Middle frontal gyrus (tissue), 1 donor: ENCODE data around the gene ARAP1.
"Not testable (repeated sequence)": the region's sequence is repeated elsewhere in the genome, so short reads cannot be mapped to it uniquely, and the experiment has no call there.

Source experiments
- DNase-seq: peaks from one replicate; pipeline ENCODE4 v3.0.0-alpha.2; 2015; ENCODE audit warnings: low spot score; ENCODE audit errors: extremely low spot score

The ARAP1 gene

DNA sequence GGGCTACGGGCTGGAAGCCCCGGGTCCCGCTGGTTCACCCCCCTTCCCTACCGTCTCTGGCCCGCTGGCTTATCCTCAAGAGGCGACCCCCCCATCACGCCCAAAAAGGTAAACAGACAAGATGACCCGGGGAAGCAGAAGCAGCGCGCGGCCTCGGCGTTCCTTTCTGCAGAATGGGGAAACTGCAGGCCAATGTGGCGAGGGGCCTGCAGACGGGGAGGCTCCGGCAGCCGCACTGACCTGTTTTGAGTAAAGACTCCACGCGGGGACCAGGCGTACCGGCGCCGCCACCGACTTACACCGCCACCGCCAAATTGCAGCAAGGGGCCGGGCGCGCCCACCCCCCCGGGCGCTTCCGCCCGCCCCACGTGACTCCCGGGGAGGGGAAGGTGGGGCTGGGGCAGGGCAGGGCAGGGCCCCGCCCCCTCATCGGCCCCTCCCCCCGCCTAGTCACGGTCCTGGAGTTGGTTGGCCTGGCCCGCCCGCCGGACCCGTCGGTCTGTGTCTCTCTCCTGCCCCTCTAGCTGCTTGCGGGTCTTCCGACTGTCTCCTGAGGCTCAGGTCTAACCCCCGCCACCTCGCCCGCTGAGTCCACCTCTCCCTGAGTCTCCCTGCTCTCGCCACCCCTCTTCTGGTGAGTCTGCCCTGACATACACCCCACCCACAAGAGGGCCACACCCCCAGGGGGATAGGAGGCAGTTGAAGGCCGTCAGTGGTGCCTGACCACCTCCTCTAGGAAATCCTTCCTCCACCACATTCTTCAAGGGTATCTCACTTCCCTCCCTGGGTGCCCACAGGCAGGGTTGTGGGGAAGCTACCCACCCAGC is at the start of gene ARAP1:
Gene ARAP1, minus strand, starts transcription at position 321 of the 827 bp plus-strand sequence. CDS start 25,280 bp downstream, outside the sequence.
- DNase-seq = peak; percentile 19

DNA sequence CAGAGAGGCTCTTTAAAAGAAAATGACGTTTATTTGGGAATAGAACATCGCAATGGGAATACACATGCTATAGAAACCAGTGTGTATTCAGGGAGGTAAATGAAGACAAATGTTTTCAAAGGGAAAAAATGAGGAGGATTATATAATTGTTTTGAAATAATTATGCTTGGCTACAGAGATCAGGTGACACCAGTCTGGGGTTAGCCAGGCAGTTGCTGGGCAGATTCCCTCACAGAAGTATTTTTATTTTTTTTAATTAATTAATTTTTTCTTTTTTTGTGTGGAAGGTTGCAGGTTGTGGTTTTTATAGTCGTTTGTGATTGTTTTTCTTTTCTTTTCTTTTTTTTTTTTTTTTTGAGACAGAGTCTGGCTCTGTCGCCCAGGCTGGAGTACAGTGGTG is 47.2 kb upstream of the ARAP1 start:
- DNase-seq = no peak

DNA sequence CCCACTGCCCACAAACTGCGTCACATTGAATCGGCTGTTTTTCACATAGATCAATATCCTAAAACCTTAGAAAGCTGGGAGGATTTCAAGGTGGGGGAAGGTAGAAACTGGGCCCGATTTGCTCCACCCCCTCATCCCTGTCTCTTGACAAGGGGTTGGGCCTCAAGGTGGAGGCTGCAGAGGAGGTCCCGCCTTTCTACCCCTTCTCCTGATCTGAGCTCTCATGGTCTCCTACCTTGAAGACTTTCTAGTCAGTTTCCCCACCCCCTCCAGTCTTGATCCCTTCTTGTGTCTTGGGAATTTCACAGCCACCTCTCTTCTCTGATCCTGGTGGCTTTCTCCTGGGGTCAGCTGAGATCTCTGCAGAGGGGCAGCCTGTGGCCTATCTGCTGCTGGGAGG is 46.2 kb upstream of the ARAP1 start:
- no peak for DNase-seq

DNA sequence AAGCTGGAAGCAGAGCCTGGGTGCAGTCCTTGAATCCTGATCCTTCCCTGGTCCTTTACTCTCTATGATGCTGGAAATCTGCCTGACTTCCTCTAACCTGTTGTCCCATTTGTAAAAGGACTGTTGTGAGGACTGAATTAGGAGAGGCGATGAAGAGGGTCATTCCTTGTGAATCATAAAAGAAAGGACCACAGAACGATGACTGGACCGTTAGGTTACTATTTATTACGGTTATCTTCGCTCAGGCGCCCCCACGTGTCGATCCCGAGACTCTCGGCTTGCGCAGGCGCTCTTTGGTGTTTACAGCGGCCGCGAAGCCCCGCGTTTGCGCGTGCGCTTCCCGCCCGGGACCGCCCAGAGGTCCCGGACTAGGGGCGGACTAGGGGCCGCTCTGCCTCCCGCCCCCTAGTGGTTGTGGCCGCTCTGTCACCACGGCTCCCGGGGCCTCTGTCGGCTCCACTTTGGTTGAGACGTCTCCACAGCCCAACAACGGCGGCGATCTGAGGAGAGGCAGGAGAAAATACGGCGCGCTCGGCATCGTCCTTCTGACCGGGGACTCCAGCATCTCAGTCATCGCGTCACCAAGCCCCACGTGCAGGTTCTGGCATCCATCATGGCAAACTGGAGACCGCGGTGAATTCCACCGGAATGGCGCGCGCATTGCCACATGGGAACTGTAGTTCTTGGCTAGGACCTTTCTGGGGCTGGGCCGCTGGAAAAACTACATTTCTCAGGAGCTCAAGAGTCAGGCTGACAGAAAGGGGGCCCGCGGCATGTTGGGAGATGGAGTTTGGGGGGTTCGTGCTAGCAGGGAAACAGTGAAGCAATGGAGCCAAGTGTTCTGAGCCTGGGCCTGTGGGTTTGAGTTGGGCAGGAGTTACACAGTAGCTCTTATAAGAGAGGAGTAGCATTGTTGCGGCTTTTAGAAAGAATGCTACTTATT is 41.5 kb upstream of the ARAP1 start, which contains the start of gene STARD10:
Gene STARD10, minus strand, starts transcription at position 623 of the 943 bp plus-strand sequence. CDS start 12,866 bp downstream, outside the sequence.
- DNase-seq = peak; percentile 96

DNA sequence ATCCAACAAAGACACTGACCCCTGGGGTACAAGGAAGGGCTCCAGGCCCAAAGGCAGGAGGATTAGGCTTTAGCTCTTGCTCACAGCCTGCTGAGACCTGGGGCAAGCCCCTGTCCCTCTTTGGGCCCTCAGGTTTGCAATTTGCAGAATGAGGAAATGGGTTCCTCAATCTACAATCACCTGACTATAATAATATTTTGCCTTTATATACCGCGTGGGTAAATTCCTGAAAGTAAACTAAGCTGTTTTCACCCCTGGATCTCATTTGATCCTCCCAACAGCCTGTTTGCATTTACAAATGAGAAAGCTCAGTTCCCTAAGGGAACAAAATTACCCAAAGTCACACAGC is 40.8 kb upstream of the ARAP1 start:
- no peak for DNase-seq

DNA sequence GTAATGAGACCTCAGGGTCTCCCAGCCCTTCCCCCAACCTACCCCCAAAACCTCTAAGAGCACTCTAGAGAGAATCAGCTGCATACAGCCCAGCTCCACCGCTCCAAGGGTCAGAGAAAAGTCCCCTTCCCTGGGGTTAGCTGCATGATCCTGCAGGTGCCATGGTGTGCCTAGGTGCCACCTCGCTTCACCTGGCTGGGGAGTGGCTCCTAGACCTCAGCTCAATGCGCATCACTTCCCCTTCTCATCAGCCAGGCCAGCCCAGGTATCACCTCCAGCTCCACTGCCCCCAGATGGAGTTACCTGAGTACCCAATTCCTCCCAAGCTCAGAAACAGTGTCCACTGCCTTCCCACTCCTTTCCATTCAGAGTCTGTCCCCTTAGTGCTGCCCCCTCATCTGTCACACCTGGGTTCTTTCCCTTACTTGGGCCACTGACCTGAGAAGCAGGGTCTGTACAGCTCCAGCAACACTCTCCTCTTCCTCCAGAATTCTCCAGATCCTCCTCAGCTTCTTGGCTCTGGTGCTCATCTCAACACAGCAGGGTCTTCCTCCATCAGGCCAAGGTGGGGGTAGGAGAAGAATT is 40.3 kb upstream of the ARAP1 start:
- DNase-seq = no peak

DNA sequence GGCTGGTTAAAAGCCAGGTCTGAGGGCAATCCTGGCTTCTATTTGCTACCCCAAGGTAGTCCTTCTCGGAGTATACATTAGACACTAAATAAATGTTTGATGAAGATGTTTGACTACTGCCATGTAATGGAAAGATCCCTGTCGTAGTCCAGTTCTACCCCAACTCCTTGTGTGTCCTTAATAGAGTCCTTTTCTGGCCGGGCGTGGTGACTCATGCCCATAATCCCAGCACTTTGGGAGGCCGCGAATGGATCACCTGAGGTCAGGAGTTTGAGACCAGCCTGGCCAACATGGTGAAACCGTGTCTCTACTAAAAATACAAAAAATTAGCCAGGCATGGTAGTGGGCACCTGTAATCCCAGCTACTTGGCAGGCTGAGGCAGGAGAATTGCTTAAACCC is 39.0 kb upstream of the ARAP1 start:
- DNase-seq = not testable (repeated sequence)

DNA sequence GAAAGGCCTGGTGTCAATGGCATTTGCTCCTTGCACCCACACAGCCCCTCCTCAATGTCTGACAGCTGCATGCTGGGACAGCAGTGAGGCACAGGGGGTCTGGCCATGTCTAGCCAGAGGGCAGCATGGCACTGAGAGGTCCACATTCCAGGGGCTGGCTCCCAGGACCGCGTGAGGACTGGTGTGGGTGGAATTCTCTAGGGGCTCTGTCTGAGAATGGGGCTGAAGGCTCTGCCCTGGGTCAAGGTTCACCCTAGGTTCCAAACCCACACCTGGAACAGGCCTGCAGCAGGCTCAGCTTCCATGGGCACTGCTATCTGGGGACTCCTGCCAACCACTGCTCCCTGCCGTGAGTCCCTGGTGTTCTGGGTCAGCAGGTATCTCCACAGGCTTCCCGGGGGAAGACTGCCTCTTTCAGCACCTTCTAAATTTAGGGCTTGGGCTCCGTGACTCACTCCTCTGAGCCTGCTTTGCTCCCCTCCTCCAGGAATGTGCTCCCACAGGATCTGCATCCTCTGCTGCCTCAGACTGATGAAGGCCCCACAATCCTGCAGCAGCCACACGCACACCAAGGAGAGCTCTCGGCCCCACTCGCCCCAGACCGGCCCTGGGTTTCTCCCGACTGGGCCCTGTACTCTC is 37.4 kb upstream of the ARAP1 start:
- peak; percentile 57 for DNase-seq

DNA sequence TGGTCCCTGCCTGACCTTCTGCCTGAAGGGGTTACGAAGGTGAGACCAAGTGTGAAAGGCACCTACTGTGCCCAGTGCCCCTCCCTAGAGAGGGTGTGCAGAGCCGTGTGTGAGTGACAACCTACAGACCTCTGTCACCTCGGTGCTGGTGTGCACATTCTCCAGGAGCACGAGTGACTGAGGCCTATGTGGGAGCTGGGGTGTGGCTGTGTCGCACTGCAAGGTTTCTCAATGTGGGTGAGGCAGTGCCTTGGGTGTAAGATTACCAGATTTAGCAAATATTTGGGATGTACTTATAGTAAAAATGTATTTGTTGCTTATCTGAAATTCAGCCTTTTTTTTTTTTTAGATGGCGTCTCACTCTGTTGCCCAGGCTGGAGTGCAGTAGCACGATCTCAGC is 36.0 kb upstream of the ARAP1 start:
- DNase-seq = no peak

DNA sequence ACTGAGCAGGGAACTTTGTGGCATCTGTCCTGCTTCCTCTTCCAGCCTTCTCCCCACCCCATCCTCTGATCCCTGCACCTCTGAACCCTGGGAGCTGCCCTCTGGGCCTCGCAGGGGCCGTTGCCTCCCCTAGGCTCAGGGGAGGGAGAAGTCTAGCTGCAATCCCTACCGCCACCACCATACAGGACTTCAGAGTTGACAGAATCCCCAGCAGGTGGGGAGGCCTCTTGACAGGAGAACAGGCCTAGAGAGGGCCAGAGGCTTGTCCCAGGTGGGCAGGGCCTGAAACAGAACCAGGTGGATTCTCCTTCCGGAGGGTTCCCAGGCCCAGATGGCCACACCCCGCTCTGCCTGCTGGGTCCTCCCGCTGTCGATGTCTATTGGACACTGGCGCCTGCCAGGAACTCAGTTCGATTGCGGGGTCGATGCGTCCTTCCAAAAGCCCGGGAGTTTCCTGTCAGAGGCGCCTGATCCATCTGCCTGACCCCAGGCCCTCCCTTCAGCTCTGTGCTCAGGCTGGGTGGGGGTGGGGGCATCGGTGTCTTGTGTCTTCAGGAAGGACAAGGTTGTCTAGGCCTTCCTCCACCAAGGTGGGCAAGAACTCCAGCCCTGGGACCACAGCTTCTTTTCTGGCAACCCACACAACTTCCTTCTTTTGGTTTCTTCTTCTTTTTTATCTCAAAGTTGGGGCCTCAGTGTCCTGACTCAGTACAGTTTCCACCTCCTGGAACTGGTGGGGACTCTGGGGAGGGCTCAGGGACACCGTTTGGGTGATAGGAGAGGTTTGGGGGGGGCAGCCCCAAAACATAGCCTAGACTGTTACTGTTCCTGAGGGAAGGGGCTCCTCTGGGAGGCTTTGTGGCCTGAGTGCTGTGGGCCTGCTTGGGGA is 35.3 kb upstream of the ARAP1 start:
- DNase-seq = no peak

DNA sequence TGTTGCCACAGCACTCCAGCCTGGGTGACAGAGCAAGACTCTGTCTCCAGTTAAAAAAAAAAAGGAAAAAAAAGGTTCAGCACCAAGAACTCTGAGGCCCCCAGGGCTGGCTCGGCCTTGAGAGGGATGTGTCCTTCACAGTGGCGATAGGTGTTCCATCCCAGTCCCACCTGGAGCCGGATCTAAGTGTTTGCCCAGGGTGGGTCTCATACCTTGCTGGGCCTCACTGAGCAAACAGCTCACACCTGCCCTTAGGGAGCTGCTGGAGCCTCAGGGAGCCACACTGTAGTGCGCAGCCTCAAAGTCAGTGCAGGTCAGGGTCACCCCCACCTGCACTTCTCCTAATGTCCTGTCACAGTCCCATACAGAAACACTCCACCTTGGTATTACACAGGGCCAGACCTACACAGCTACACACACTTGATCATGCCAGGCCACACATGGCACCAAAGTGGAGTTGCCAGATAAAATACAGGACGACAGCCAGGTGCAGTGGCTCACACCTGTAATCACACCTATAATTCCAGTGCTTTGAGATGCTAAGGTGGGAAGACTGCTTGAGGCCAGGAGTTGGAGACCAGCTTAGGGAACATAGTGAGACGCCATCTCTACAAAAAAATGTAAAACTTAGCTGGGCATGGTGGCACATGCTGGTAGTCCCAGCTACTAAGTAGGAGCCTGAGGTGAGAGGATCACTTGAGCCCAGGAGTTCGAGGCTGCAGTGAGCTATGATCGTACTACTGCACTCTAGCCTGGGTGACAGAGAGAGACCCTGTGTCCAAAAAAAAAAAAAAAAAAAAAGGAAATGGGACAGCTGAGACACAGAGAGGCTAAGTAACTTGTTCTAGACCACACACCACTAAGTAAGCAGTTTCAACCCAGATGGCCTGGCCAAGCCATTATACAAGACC is 34.4 kb upstream of the ARAP1 start:
- DNase-seq = no peak

DNA sequence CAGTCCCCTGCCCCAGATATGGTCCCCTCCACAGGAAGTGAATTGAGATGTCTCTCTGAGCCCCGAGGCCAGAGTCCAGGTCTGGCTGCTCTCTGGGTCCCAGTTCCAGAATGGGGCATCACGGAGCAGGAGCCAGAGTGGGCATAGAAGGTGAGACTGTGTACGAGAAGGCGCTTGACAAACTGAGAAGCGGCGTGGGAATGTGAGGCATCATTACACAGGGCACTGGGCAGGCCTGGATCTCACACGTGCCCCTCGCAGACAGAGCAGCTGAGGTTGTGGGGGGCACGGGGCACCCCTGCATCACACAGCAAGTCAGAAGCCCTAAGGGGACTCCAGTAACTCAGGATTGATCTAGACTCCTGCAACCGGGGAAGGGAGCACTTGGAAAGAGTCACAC is 32.5 kb upstream of the ARAP1 start:
- no peak for DNase-seq

DNA sequence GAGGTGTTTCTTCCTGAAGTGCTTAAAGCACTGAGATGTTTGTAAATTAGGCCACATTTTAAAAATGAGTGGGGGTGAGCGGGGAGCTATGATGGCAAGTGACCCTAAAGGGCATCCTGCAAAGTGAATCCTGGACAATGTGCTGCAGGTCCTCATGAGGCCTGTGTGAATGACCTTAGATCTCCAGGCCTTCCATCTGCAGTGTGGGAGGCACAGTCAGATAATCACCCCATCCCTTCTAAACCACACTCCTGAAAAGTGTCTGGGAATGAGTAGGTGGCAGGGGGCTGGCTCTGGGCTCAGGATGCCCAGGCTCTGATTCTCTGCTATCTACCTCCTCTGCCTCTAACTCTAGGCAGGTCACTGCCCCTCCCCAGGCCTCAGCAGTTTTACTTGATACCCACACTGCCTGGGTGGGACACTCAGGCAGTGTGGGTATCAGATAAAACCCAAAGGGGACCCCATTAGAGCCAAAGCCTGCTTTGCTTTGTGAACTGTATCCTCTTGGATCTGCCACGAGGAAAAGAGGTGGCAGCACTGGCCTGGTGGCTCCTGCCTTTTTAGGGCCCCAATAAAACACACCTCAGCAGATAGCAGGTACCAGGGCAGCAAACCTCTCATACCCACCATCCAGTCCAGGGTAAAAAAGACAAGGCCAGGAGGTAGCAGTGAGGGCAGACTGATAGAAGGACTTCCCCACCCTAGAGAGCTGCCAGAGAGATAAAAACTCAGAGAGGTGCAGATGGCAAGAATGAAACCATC is 31.1 kb upstream of the ARAP1 start:
- no peak for DNase-seq

DNA sequence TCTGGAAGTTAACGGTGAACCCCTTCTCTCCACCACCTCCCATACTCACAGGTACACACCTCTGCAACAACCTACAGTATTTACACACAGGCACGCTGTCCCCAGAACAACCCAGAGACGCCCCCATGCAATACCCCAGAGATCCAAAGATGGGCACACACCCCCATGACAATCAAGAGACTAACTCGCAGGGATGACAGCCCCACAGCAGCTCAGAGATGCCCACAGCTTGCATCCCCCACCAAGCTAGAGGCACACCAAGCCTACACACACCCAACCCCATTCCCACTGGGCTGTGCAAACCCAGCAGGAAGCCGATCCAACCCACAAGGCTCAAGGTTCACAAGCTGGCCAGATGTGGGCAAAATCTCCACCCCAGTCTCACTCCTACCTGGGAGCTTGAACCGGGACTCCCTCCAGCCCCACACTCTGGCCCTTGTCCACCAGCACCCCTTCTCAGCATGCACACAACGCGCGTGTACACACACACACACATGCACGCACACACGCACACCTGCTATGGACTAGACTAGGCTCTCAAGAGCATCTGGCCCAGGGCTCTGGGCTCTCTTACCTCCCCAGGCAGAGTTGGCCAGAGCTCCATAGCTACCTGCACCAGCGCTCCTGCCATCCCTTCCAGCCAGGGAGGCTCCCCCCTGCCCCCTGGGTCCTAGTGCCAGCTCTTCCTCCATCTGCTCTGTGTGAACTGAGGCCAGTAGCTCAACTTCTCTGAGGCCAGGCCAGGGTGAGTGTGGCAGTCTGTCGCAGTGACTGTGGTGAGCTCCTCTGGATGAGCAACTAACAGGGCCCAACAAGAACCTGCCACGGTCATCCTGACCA is 30.1 kb upstream of the ARAP1 start:
- no peak for DNase-seq

DNA sequence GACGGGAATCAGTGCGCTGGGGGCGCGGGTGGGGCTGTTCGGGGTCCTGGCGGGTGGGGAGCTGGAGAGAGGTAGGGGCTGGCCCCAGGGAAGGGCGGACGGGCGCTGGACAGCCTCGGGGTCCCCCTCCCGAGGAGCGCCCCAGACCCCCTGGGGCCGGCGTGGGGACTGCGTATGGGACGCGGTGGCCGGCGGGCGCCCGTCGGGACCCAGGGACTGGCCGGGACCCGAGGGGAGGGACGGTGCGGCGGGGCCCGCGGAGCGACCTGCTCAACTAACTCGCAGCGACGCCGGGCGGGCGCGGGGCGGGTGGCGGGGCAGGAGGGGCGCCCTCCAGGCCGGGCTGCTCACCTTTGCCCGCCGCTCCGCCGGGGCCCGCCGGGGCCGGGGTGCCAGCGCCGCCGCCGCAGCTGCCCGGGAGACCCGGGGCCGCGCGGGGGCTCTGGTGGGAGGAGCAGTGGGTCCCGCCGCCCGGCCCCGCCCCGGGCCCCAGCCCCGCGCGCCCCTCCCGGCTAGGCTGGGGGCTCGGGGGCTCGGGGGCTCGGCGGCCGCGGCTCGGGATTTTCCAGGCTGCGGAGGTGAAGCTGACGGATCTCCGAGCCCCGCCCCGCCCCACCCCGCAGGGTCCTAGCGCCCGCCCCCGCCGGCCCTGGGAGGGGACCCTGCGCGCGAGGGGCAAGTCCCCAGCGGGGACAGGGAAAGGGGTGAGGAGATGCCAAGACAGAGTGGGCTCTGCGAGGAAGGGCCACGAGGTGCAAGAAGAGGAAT is 29.3 kb upstream of the ARAP1 start:
- DNase-seq = no peak

DNA sequence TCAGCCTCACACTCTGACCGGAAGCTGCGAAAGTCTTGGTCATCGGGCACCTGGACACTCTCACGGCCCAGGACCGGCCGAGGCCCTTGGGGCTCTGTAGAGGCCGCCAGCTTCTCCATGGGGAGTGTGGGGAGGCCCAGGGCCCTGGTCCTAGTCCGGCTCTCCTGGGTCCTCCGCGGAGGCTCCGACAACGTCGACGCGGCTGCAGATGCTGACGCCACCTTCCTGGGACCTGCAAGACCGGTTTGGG is 28.8 kb upstream of the ARAP1 start:
- no peak for DNase-seq
